ENCODE data around the gene P2RY12.

P2RY12 gene

GRCh38 chr3:151384741-151385174 lies at the start of gene P2RY12:
P2RY12 (minus strand) TSS chr3:151384753; CDS start chr3:151338845, 45,908 bp downstream.
- DNase-seq: no peak

- DNase-seq: peak in 1 of 56 donors; percentile 5
Measured at GRCh38 chr3:151432616-151433372, 48.2 kb upstream of the P2RY12 start.

GRCh38 chr3:151431940-151432339 lies 47.4 kb upstream of the P2RY12 start:
- DNase-seq: no peak

- no peak for DNase-seq
Measured at GRCh38 chr3:151430821-151431484, 46.4 kb upstream of the P2RY12 start.

GRCh38 chr3:151428386-151428785 lies 43.8 kb upstream of the P2RY12 start:
- DNase-seq: no peak

GRCh38 chr3:151426341-151426657 lies 41.7 kb upstream of the P2RY12 start:
- DNase-seq: no peak

- DNase-seq: no peak
Measured at GRCh38 chr3:151425627-151426340, 41.2 kb upstream of the P2RY12 start.

- DNase-seq: no peak
Measured at GRCh38 chr3:151423091-151423490, 38.5 kb upstream of the P2RY12 start.

- DNase-seq: no peak
Measured at GRCh38 chr3:151421938-151422337, 37.4 kb upstream of the P2RY12 start.

- no peak for DNase-seq
Measured at GRCh38 chr3:151419806-151420205, 35.3 kb upstream of the P2RY12 start.

- no peak for DNase-seq
Measured at GRCh38 chr3:151415289-151415688, 30.7 kb upstream of the P2RY12 start.

- DNase-seq: no peak
Measured at GRCh38 chr3:151412989-151413388, 28.4 kb upstream of the P2RY12 start.

GRCh38 chr3:151410891-151411559 lies 26.5 kb upstream of the P2RY12 start:
- DNase-seq: no peak

GRCh38 chr3:151407928-151408327 lies 23.4 kb upstream of the P2RY12 start:
- DNase-seq: no peak

GRCh38 chr3:151404316-151404715 lies 19.8 kb upstream of the P2RY12 start:
- DNase-seq: no peak

- no peak for DNase-seq
Measured at GRCh38 chr3:151403246-151403645, 18.7 kb upstream of the P2RY12 start.

- no peak for DNase-seq
Measured at GRCh38 chr3:151402349-151402748, 17.8 kb upstream of the P2RY12 start.

GRCh38 chr3:151400341-151400740 lies 15.8 kb upstream of the P2RY12 start:
- no peak for DNase-seq

GRCh38 chr3:151398895-151399294 lies 14.3 kb upstream of the P2RY12 start:
- DNase-seq: no peak

- DNase-seq: no peak
Measured at GRCh38 chr3:151395806-151396205, 11.3 kb upstream of the P2RY12 start.

- DNase-seq: no peak
Measured at GRCh38 chr3:151394611-151395010, 10.1 kb upstream of the P2RY12 start.

- DNase-seq: no peak
Measured at GRCh38 chr3:151393941-151394340, 9.4 kb upstream of the P2RY12 start.
